Measurements from ENCODE around the gene THEM5.

Gene THEM5

DNA sequence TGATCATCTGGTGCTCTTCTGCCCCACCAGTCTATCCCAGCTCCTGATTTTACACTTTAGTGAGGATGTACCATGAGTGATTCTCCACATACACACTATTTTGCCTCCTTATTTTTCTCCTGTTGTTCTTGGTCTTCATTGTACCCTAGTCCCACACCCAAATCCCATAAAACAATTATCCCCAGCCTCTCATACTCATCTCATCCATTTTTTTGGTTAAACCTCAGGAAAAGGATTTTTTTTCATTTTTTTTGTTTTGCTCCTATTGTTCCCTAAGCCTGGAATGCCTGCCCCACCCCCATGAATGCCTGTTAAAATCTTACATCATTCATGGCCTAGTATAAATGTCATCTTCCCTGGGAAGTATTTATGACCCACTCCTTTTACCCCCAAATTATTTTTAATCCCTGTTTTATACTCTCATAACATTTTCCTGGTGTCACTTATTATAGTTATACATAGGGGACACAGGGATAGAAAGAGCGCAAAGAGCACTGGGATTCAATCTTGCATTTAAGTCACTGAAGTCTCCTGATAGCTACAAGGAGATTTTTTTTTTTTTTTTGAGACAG, 43.4 kb downstream of the THEM5 start:
- Histone ChIP-seq H3K4me1 (peaks cover 3% of the 10 kb centered on the region), H3K4me2 (ENCODE audit: low read length) (no peak overlapping the region), H3K36me3 (ENCODE audit: control insufficient read depth, insufficient read depth, low read length) (no peaks in the 10 kb centered on the region), H3K9me3 (ENCODE audit: control insufficient read depth, low read length) (no peaks in the 10 kb centered on the region), H2AFZ (no peak overlapping the region), H3K9ac (no peak overlapping the region), H3K27ac (no peak overlapping the region), H3K4me3 (ENCODE audit: low read depth, low read length) (no peak overlapping the region), H3K27me3 (ENCODE audit: control insufficient read depth, insufficient read depth, low read length) (no peaks in the 10 kb centered on the region), H3K79me2 (no peaks in the 10 kb centered on the region)
- TF ChIP-seq, protein P1, sequence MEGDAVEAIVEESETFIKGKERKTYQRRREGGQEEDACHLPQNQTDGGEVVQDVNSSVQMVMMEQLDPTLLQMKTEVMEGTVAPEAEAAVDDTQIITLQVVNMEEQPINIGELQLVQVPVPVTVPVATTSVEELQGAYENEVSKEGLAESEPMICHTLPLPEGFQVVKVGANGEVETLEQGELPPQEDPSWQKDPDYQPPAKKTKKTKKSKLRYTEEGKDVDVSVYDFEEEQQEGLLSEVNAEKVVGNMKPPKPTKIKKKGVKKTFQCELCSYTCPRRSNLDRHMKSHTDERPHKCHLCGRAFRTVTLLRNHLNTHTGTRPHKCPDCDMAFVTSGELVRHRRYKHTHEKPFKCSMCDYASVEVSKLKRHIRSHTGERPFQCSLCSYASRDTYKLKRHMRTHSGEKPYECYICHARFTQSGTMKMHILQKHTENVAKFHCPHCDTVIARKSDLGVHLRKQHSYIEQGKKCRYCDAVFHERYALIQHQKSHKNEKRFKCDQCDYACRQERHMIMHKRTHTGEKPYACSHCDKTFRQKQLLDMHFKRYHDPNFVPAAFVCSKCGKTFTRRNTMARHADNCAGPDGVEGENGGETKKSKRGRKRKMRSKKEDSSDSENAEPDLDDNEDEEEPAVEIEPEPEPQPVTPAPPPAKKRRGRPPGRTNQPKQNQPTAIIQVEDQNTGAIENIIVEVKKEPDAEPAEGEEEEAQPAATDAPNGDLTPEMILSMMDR (IDR thresholded peaks at IDR 0.05), result no peak

DNA sequence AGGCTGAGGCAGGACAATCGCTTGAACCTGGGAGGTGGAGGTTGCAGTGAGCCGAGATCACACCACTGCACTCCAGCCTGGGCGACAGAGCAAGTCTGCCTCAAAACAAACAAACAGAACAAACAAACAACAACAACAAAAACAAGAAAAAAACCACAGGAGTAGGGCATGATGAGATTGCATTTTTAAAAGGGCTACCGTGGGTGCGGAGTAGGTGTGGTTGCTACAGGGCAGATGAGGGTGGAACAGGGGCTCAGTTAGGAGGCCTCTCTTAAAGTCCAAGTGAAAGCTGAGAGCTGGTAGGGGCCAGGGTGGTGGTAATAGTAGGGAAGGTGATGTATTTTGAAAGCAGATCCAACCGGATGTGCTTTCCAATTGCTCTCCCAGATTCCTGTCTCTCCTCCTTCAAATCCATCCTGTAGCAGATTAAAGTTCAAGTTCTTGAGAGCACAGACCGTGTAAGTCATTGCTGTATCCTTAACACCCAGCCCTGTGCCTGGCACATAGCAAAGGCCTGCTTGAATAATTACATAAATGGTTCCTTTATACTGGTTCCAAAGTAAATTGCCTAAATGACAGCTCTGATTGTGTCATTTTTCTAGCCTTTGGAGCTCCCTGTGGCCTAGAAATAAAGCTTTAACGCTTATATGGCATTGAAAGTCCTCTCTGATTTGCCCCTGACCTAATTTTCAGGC, 44.1 kb downstream of the THEM5 start:
- peaks cover 7% of the 10 kb centered on the region for H3K4me1 ChIP-seq
- H3K27me3 ChIP-seq (ENCODE audit: control insufficient read depth, insufficient read depth, low read length), result no peaks in the 10 kb centered on the region
- no peaks in the 10 kb centered on the region for H3K36me3 ChIP-seq (ENCODE audit: control insufficient read depth, insufficient read depth, low read length)
- no peak overlapping the region for H3K4me2 ChIP-seq (ENCODE audit: low read length)
- no peaks in the 10 kb centered on the region for H3K9me3 ChIP-seq (ENCODE audit: control insufficient read depth, low read length)
- TF ChIP-seq, protein P1 (IDR thresholded peaks at IDR 0.05), result no peak
- no peak overlapping the region for H3K27ac ChIP-seq
- no peak overlapping the region for H2AFZ ChIP-seq
- no peaks in the 10 kb centered on the region for H3K79me2 ChIP-seq
- H3K9ac ChIP-seq, result no peak overlapping the region
- H3K4me3 ChIP-seq (ENCODE audit: low read depth, low read length), result no peak overlapping the region

DNA sequence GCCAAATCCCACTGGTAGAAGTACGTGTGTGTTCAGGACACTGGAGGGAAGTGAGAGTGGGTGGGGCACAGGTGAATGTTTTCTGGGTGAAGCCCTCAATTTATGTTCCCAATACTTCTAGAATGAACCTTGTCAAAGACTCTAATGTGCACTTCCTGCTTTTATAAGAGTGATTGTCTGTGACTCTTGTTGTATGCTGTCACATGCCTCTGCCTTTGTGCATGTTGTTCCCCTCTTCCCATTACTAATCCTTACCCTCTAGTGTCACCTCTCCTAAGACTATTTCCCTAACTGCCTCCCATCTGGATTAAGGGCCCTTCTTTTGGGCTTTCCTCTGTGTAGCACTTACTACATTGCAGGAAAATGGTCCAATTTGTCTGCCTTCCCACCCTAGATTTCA, 45.7 kb downstream of the THEM5 start:
- Histone ChIP-seq H3K27me3 (ENCODE audit: control insufficient read depth, insufficient read depth, low read length) (no peaks in the 10 kb centered on the region), H3K9ac (no peak overlapping the region), H3K79me2 (no peaks in the 10 kb centered on the region), H3K4me3 (ENCODE audit: low read depth, low read length) (no peak overlapping the region), H2AFZ (no peak overlapping the region), H3K9me3 (ENCODE audit: control insufficient read depth, low read length) (no peaks in the 10 kb centered on the region), H3K36me3 (ENCODE audit: control insufficient read depth, insufficient read depth, low read length) (no peaks in the 10 kb centered on the region), H3K27ac (no peak overlapping the region), H3K4me2 (ENCODE audit: low read length) (no peak overlapping the region), H3K4me1 (peaks cover 7% of the 10 kb centered on the region)
- TF ChIP-seq, protein P1 (IDR thresholded peaks at IDR 0.05), result no peak

DNA sequence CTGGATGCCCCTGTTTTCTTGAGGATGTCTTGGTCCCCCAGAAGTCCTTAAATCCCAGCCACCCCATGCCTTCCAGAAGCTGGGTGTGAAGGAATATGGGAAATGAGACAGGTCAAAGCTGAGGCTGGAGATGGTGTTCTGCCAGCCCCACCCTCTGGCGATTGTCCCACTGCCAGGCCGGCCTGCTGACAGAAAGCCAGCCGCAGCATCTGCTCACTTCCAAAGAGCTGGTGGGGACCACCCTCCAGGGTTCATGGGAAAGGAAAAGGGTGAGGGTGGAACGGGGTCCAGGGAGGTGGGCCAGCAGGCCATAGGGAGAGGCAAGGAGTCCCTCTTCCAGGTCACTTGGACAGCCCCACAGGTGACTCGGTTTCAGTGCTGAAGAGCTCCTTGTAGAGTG, 46.4 kb downstream of the THEM5 start:
- H3K4me2 ChIP-seq (ENCODE audit: low read length), result no peak overlapping the region
- no peaks in the 10 kb centered on the region for H3K9me3 ChIP-seq (ENCODE audit: control insufficient read depth, low read length)
- H3K9ac ChIP-seq, result no peak overlapping the region
- TF ChIP-seq, protein P1 (IDR thresholded peaks at IDR 0.05), result no peak
- no peaks in the 10 kb centered on the region for H3K36me3 ChIP-seq (ENCODE audit: control insufficient read depth, insufficient read depth, low read length)
- no peaks in the 10 kb centered on the region for H3K79me2 ChIP-seq
- no peak overlapping the region for H2AFZ ChIP-seq
- no peaks in the 10 kb centered on the region for H3K27me3 ChIP-seq (ENCODE audit: control insufficient read depth, insufficient read depth, low read length)
- peaks cover 7% of the 10 kb centered on the region for H3K4me1 ChIP-seq
- H3K27ac ChIP-seq, result no peak overlapping the region
- no peak overlapping the region for H3K4me3 ChIP-seq (ENCODE audit: low read depth, low read length)

DNA sequence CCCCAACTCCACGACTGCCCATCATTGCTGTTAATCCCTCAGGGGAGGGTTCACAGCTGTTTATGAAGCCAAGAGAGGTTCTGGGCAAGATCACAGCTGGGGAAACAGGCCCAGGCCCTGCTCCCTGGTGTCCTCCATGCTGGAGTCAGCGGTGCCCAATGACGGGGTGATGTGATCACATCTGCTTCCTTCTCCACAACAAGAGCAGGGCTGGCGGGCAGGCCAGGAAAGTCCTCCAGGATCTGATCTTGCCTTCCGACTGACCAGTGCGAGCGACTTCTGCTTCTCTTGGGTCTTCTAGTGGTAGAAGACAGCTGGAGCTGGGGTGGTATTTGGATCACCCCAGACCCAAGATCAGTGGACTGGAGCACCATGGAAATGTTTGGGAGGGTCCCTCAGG, 47.3 kb downstream of the THEM5 start:
- Histone ChIP-seq H3K79me2 (no peaks in the 10 kb centered on the region), H3K4me2 (ENCODE audit: low read length) (no peak overlapping the region), H3K9me3 (ENCODE audit: control insufficient read depth, low read length) (no peaks in the 10 kb centered on the region), H2AFZ (no peak overlapping the region), H3K9ac (no peak overlapping the region), H3K4me3 (ENCODE audit: low read depth, low read length) (no peak overlapping the region), H3K4me1 (peaks cover 7% of the 10 kb centered on the region), H3K27ac (no peak overlapping the region), H3K36me3 (ENCODE audit: control insufficient read depth, insufficient read depth, low read length) (no peaks in the 10 kb centered on the region), H3K27me3 (ENCODE audit: control insufficient read depth, insufficient read depth, low read length) (no peaks in the 10 kb centered on the region)
- TF ChIP-seq, protein P1 (IDR thresholded peaks at IDR 0.05), result no peak
